Left ventricle myocardium inferior (tissue), 1 donor: ENCODE data around the gene C10orf71. TPM values are rescaled to one million over a fixed set of nuclear protein-coding genes. Genes with fewer than 3 reads are reported as not detected.

Source experiments
- DNase-seq: peaks from one replicate; pipeline ENCODE4 v3.0.0-alpha.2; 2020
- H3K27ac ChIP-seq: fragments of 200-600 bp; replicated peaks from 2 replicates; pipeline ENCODE4 v1.8.0; 2021
- H3K27me3 ChIP-seq: fragments of 200-600 bp; 2 replicates; pipeline ENCODE4 v1.8.0; 2021; ENCODE audit warnings: low read depth
- H3K36me3 ChIP-seq: fragments of 200-600 bp; 2 replicates; pipeline ENCODE4 v1.8.0; 2021
- H3K4me1 ChIP-seq: fragments of 200-600 bp; 2 replicates; pipeline ENCODE4 v1.8.0; 2021
- H3K4me3 ChIP-seq: fragments of 200-600 bp; 2 replicates; pipeline ENCODE4 v1.8.0; 2021; ENCODE audit warnings: mild to moderate bottlenecking, moderate library complexity
- H3K9me3 ChIP-seq: fragments of 200-600 bp; replicated peaks from 2 replicates; pipeline ENCODE4 v1.8.0; 2021
- CTCF ChIP-seq: fragments of 200-600 bp; IDR thresholded peaks from 2 replicates; pipeline ENCODE4 v1.8.0; 2021; ENCODE audit warnings: antibody characterized with exemption, mild to moderate bottlenecking, borderline replicate concordance
- intact Hi-C: fragments of 100-400 bp; cut with micrococcal nuclease; formaldehyde crosslinking; loops from one replicate; pipeline ENCODE4 v1.11.0; 2022
- total RNA-seq: library from RNA; stranded (reverse); fragmentation: NEBNext Ultra II Directional; extraction: Animal tissue kit (Norgen Biotek cat#: 25700); gene quantifications from one replicate; pipeline ENCODE4 v1.2.1, GENCODE V29; 2021
- donor health status: DM: no; HTN: yes; CAD: no; lungs with severe emphysema.

C10orf71 gene
- total RNA-seq, 1 donor from 2014 or later, result 136 TPM

DNA sequence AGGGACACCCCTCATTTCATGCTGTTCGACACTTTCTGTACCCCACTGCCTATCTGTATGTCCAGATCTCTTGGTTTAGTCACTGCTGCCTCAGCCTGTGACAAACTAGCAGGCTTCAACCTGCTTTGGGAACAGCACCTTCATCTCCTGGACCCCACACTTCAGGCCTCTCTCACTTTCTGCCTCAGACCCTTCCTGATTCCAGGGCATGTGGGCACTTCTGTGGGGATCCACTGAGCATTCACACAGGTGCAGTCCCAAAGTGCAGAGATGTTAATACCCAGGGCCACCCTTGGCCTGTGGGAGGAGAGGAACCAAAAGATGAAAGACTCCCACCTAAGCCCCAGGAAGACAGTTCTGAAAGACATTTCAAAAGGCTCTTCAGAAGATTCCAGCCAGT, 29.4 kb upstream of the C10orf71 start:
- H3K27me3 ChIP-seq, result no peaks in the 10 kb centered on the region
- no peak overlapping the region for H3K4me3 ChIP-seq
- TF ChIP-seq CTCF, result no peak
- no peak for DNase-seq
- H3K4me1 ChIP-seq, result peaks cover 38% of the 10 kb centered on the region
- peaks cover 32% of the 10 kb centered on the region for H3K9me3 ChIP-seq
- no peak overlapping the region for H3K27ac ChIP-seq
- intact Hi-C loops, result no loop called here
- H3K36me3 ChIP-seq, result no peaks in the 10 kb centered on the region

GRCh38 chr10:49270565-49270964, 28.4 kb upstream of the C10orf71 start:
- H3K27ac ChIP-seq, result no peak overlapping the region
- no peak for TF ChIP-seq CTCF
- no peaks in the 10 kb centered on the region for H3K36me3 ChIP-seq
- no peaks in the 10 kb centered on the region for H3K27me3 ChIP-seq
- peaks cover 45% of the 10 kb centered on the region for H3K4me1 ChIP-seq
- H3K9me3 ChIP-seq, result peaks cover 22% of the 10 kb centered on the region
- intact Hi-C loops, result no loop called here
- no peak for DNase-seq
- no peak overlapping the region for H3K4me3 ChIP-seq

GRCh38 chr10:49271346-49271745, 27.6 kb upstream of the C10orf71 start:
- DNase-seq, result peak; percentile 53

GRCh38 chr10:49272251-49273081, 26.5 kb upstream of the C10orf71 start:
- Histone ChIP-seq H3K27me3 (no peaks in the 10 kb centered on the region), H3K36me3 (no peaks in the 10 kb centered on the region), H3K4me1 (peaks cover 52% of the 10 kb centered on the region), H3K4me3 (no peak overlapping the region), H3K9me3 (peaks cover 5% of the 10 kb centered on the region), H3K27ac (peak overlapping the region; percentile 84)
- intact Hi-C loops, result no loop called here
- no peak for TF ChIP-seq CTCF
- DNase-seq, result peak; percentile 73

More at GRCh38 chr10:49271346-49271745, 27.6 kb upstream of the C10orf71 start:
- no peak for TF ChIP-seq CTCF
- Histone ChIP-seq H3K36me3 (no peaks in the 10 kb centered on the region), H3K4me3 (no peak overlapping the region), H3K9me3 (peaks cover 14% of the 10 kb centered on the region), H3K27me3 (no peaks in the 10 kb centered on the region), H3K4me1 (peaks cover 48% of the 10 kb centered on the region), H3K27ac (peak overlapping the region; percentile 84)
- intact Hi-C loops, result no loop called here

DNA sequence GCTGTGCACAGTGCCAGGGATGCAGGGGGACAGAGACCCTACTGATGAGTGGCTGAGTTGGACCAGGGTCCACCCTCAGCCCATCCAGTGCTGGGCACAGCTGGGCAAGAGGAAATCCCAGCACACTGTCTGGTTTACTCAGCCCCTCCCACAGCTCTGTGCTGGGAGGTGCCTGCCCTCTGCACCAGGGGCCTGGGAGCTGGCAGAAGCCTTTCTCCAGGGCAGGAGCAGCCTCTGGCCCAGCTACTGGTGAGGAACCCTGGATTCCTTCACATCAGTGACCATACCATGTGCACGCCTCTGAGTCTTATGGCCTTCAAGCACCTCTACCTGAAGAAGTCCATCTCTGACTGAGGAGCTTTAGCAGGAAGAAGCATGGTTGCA, 25.9 kb upstream of the C10orf71 start:
- no peak for TF ChIP-seq CTCF
- Histone ChIP-seq H3K9me3 (no peaks in the 10 kb centered on the region), H3K36me3 (no peaks in the 10 kb centered on the region), H3K27ac (peak overlapping the region; percentile 84), H3K4me1 (peaks cover 58% of the 10 kb centered on the region), H3K4me3 (no peak overlapping the region), H3K27me3 (no peaks in the 10 kb centered on the region)
- DNase-seq, result no peak
- intact Hi-C loops, result no loop called here
